UCSD-AML1 (cell line): ENCODE results near the gene LYZL6.
"Not testable (repeated sequence)": the region's sequence is repeated elsewhere in the genome, so short reads cannot be mapped to it uniquely, and the experiment has no call there.

ENCODE experiments used
- DNase-seq: peaks from one replicate; lab custom pipeline; 2025; ENCODE audit not compliant: unreplicated experiment; lab: John Stamatoyannopoulos, UW

LYZL6 gene

GRCh38 chr17:35947156-35947585 is 3.7 kb upstream of the LYZL6 start:
- peak; percentile 59 for DNase-seq

GRCh38 chr17:35944151-35944550 is 638 bp upstream of the LYZL6 start:
- no peak for DNase-seq

- DNase-seq: no peak
Observed at GRCh38 chr17:35942588-35943186, 826 bp downstream of the LYZL6 start.

GRCh38 chr17:35938492-35938891 is 5.0 kb downstream of the LYZL6 start:
- DNase-seq: not testable (repeated sequence)

- no peak for DNase-seq
Observed at GRCh38 chr17:35936063-35936462, 7.5 kb downstream of the LYZL6 start.

GRCh38 chr17:35934760-35935159 is 8.8 kb downstream of the LYZL6 start:
- no peak for DNase-seq

GRCh38 chr17:35932586-35932985 is 10.9 kb downstream of the LYZL6 start:
- no peak for DNase-seq

- DNase-seq: no peak
Observed at GRCh38 chr17:35931794-35932425, 11.6 kb downstream of the LYZL6 start.

GRCh38 chr17:35930211-35931065 is 13.1 kb downstream of the LYZL6 start, which contains the start of gene RDM1:
Gene RDM1 (minus strand): TSS chr17:35930773. CDS start chr17:35930727, 46 bp downstream.
- DNase-seq: peak; percentile 77

GRCh38 chr17:35927714-35928113 is 15.8 kb downstream of the LYZL6 start:
- no peak for DNase-seq

GRCh38 chr17:35923609-35924114 is 19.9 kb downstream of the LYZL6 start:
- DNase-seq: no peak

- no peak for DNase-seq
Observed at GRCh38 chr17:35920229-35920628, 23.3 kb downstream of the LYZL6 start.

- no peak for DNase-seq
Observed at GRCh38 chr17:35918665-35919064, 24.8 kb downstream of the LYZL6 start.

- DNase-seq: no peak
Observed at GRCh38 chr17:35917519-35918213, 25.8 kb downstream of the LYZL6 start.

- DNase-seq: no peak
Observed at GRCh38 chr17:35915153-35915964, 28.2 kb downstream of the LYZL6 start.

- DNase-seq: no peak
Observed at GRCh38 chr17:35914354-35914753, 29.2 kb downstream of the LYZL6 start.

- no peak for DNase-seq
Observed at GRCh38 chr17:35913609-35914008, 29.9 kb downstream of the LYZL6 start.

- no peak for DNase-seq
Observed at GRCh38 chr17:35912942-35913341, 30.6 kb downstream of the LYZL6 start.

GRCh38 chr17:35912339-35912912 is 31.1 kb downstream of the LYZL6 start:
- DNase-seq: no peak

- DNase-seq: no peak
Observed at GRCh38 chr17:35909408-35909807, 34.1 kb downstream of the LYZL6 start.
